DMS79 treated with DMSO at 0.1 percent for 48 hours (cell line): ENCODE measurements around the gene RNU6-9.

ENCODE experiments used
- DNase-seq: peaks from one replicate; lab custom pipeline; 2025; lab: John Stamatoyannopoulos, UW

Gene RNU6-9

GRCh38 chr19:899336-900042 is 6.2 kb downstream of the RNU6-9 start:
- no peak for DNase-seq

- DNase-seq, result no peak
Measured at GRCh38 chr19:900043-900301, 6.7 kb downstream of the RNU6-9 start.

DNA sequence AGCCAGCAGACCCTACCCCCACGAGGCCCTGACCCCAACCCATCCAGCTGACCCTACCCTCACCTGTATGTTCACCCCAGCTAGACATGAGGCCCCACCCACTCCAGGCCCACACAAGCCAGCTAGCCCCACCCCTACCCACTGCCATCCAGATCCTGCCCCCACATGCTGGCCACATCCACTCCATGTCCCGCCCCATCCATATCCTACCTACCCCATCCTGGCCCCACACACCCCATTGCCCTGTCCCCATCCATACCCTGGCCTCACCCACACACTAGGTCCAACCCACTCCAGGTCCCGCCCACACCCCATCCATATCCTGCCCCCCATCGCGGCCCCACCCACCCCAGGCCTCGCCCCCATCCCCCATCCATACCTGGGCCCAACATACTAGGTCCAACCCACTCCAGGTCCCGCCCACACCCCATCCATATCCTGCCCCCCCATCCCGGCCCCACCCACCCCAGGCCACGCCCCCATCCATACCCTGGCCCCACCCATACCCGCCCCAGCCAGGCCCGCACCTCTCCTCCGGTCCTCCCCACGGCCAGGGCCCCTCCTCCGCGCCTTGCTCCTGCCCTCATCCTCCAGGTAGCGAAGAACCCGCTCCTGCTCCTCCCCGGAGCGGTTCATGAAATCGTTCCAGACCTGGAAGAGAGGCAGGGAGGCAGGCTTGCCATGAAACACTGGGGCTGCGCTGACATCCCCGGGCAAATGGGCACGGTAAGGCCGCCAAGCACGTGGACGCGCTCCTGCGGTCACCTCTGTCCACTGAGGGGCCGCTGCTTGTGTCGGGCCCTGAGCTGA is 7.2 kb downstream of the RNU6-9 start:
- no peak for DNase-seq

- DNase-seq, result no peak
Measured at GRCh38 chr19:901216-902092, 8.2 kb downstream of the RNU6-9 start.

DNA sequence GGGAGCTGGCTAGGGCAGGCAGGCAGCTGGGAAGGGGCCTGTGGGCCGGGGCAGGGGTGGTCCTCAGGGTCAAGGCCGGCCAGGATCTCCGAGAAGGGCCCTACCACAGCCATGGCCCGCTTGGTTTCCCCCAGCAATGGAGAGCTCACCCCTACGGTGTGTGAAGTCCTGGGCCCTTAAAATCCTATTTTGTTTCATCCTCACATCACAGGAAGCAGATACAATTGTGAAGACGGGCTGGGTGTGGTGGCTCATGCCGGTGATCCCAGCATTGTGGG is 8.7 kb downstream of the RNU6-9 start:
- DNase-seq, result no peak

- no peak for DNase-seq
Measured at GRCh38 chr19:902446-903226, 9.4 kb downstream of the RNU6-9 start.

DNA sequence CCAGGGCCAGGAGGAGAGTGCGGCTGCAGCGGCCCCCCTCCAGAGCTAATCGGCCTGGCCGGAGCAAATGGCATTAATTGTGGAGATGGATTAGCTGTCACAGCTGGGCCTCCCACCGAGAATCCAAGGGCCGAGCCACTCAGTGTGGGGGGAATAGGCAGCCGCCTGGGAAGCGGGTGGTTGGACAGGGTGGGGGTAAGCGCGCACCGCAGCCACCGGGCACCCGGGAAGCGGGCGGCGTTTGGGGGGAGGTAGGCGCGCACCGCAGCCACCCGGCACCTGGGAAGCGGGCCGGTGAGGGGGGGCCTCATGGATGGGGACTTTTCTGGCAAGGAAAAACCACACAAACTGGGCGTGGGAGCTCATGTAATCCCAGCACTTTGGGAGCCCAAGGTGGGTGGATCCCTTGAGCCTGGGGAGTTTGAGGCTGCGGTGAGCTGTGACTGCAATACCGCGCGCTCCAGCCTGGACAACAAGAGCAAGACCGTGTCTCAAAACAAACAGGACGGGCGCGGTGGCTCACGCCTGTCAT is 10.0 kb downstream of the RNU6-9 start:
- DNase-seq, result no peak

- DNase-seq, result no peak
Measured at GRCh38 chr19:904545-904944, 11.3 kb downstream of the RNU6-9 start.

- DNase-seq, result no peak
Measured at GRCh38 chr19:906480-906879, 13.2 kb downstream of the RNU6-9 start.

- no peak for DNase-seq
Measured at GRCh38 chr19:907183-907853, 14.0 kb downstream of the RNU6-9 start.

GRCh38 chr19:911197-912033 is 18.1 kb downstream of the RNU6-9 start:
- DNase-seq, result no peak

GRCh38 chr19:912181-913079 is 19.1 kb downstream of the RNU6-9 start:
- no peak for DNase-seq

DNA sequence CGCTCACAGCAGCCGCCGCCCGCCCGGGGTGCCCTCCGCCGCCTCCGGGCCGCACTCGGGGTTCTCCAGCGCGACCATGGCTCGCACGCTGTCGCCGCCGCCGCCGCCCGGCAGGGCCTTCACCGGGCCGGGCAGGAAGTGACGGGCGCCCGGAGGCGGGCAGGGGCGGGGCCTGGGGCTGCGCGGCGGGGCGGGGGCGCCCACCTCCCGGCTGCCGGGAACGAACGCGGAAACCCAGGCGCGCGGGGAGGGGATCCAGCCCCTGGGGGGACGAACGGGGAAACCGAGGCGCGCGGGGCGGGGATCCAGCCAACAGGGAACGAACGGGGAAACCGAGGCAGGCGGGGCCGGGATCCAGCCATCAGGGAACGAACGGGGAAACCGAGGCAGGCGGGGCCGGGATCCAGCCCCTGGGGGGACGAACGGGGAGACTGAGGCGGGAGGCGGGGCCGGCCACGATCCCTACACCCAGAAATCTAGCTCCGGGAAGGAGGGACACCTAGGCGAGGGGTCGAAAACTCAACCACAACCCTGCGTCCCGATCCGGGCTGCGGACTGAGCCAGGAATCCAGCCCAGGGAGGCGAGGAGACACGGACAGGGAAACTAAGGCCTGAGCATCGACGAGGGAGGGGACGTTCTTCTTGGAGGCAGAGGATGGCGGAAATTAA is 19.9 kb downstream of the RNU6-9 start, which contains the start of gene R3HDM4:
R3HDM4 (minus strand) TSS at position 140 of the 669 bp plus-strand sequence; CDS start at position 78, 62 bp downstream.
- peak; percentile 17 for DNase-seq

GRCh38 chr19:916645-917322 is 23.5 kb downstream of the RNU6-9 start:
- DNase-seq, result peak; percentile 19

DNA sequence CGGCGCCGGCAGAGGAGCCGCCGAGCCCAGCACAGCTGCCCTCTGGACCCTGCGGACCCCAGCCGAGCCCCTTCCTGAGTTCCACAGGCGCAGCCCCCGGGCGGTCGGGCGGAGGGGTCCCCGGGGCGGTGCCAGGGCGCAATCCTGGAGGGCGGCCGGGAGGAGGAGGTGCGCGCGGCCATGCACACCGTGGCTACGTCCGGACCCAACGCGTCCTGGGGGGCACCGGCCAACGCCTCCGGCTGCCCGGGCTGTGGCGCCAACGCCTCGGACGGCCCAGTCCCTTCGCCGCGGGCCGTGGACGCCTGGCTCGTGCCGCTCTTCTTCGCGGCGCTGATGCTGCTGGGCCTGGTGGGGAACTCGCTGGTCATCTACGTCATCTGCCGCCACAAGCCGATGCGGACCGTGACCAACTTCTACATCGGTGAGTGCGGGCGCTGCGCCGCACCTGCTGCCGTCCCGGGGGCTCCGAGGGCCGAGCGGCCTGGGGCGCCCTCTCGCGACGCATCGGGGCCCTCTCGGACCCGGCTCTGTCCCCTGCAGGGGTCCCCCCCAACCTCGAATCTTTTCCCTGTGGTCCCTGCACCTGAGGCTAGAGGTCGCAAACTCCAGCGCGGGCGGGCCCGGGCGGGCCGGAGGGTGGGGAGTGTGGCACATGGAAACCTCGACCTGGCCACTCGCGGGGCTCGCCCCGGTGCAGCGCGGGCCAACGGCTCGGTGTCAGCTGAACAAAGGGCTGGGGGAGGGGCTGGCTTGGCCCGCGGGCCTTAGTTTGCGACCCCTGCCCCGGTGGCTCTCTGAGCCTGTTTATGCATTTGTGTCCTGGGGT is 24.3 kb downstream of the RNU6-9 start, which contains the start of gene KISS1R:
KISS1R (plus strand) TSS at position 11 of the 829 bp plus-strand sequence; CDS start at position 181, 170 bp downstream.
- DNase-seq, result peak; percentile 67

DNA sequence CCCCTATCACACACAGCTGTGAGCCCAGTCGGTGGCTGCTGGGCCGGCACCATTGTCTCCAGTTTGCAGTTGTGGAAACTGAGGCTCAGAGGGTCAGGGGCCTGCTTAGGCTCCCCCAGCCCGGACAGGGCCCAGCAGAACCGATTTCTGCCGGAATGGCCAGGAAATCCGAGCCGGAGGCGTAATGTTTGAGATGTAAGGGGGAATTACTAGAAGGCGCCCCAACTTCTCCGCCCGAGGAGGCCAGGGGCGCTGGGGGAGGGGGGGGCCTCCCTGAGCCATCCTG is 24.8 kb downstream of the RNU6-9 start:
- no peak for DNase-seq

DNA sequence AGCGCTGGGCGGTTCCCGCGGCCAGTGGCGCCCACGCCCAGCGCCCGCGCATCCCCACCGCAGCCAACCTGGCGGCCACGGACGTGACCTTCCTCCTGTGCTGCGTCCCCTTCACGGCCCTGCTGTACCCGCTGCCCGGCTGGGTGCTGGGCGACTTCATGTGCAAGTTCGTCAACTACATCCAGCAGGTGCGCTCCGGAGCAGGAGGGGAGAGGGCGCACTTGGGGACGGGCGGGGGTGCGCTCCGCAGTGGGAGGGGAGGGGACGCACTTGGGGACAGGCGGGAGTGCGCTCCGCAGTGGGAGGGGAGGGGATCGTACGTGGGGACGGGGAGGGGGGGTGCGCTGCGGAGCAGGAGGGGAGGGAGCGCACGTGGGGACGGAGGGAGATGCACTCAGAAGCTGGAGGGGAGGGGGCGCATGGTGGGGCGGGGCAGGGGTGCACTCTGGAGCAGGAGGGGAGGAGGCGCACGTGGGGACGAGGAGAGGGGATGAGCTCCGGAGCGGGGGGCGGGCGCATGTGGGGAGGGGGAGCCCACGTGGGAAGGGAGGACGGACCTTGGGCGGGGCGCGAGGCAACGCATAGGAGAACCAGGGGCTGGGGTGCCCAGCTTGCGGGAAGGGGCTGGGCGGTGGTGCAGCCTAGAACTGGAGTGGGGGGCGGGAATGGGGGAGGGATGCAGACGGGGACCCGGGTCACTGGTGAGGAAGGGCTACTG is 25.4 kb downstream of the RNU6-9 start:
- DNase-seq, result peak; percentile 53
